Progenitor cell of endocrine pancreas (in vitro differentiated cells): ENCODE measurements around the gene SPOCK3. TPM values are rescaled to one million over a fixed set of nuclear protein-coding genes. Genes with fewer than 3 reads are reported as not detected.
"Not testable (repeated sequence)": the region's sequence is repeated elsewhere in the genome, so short reads cannot be mapped to it uniquely, and the experiment has no call there.

Experiments
- DNase-seq: peaks from one replicate; pipeline ENCODE4 v3.0.0; 2021; ENCODE audit warnings: low spot score; ENCODE audit not compliant: unreplicated experiment
- H3K27ac Mint-ChIP-seq: 2 replicates; pipeline ENCODE4 v1.8.0; 2021; ENCODE audit warnings: mild to moderate bottlenecking, moderate library complexity, mixed read lengths
- H3K27me3 Mint-ChIP-seq: 2 replicates; pipeline ENCODE4 v1.8.0; 2021; ENCODE audit warnings: mixed read lengths
- H3K36me3 Mint-ChIP-seq: 2 replicates; pipeline ENCODE4 v1.8.0; 2022; ENCODE audit warnings: mixed read lengths; ENCODE audit not compliant: insufficient read depth
- H3K4me1 Mint-ChIP-seq: 2 replicates; pipeline ENCODE4 v1.8.0; 2021; ENCODE audit warnings: low read depth, mixed read lengths
- H3K4me3 Mint-ChIP-seq: 2 replicates; pipeline ENCODE4 v1.8.0; 2021; ENCODE audit warnings: low read depth, mild to moderate bottlenecking, moderate library complexity, mixed read lengths
- H3K9me3 Mint-ChIP-seq: 2 replicates; pipeline ENCODE4 v1.8.0; 2021; ENCODE audit warnings: low read depth, mixed read lengths
- total RNA-seq: library from RNA; stranded (reverse); gene quantifications from 2 replicates; pipeline ENCODE4 v1.2.1, GENCODE V29; 2021
- TF ChIP-seq, protein P1 (sequence below): fragments of 200-600 bp; sonication (generic); IDR thresholded peaks from one replicate; pipeline ENCODE4 v1.5.0; 2021; ENCODE audit warnings: antibody characterized with exemption, mild to moderate bottlenecking; ENCODE audit not compliant: unreplicated experiment

Gene SPOCK3
- total RNA-seq, 1 donor from 2014 or later = 1.3 TPM

DNA sequence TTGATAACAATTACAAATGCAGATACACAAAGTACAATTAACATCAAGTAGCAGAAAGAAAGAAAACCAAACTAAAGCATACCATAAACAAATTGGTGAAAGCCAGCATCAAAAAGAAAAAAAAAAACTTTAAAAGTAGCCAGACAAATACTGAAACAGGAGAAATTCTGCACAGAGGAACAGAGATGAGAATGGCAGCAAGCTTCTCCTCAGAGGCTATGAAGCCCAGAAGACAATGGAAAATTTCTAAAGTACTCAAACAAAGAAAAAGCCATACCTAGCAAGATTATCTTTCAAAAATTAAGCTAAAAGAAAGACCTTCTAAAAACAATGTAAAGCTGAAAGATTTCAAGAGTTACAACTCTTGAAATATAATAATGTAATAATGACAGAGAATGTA is 471.3 kb downstream of the SPOCK3 start:
- H3K27ac Mint-ChIP-seq = no peak overlapping the region
- peaks cover 36% of the 10 kb centered on the region for H3K9me3 Mint-ChIP-seq
- TF ChIP-seq, protein P1, sequence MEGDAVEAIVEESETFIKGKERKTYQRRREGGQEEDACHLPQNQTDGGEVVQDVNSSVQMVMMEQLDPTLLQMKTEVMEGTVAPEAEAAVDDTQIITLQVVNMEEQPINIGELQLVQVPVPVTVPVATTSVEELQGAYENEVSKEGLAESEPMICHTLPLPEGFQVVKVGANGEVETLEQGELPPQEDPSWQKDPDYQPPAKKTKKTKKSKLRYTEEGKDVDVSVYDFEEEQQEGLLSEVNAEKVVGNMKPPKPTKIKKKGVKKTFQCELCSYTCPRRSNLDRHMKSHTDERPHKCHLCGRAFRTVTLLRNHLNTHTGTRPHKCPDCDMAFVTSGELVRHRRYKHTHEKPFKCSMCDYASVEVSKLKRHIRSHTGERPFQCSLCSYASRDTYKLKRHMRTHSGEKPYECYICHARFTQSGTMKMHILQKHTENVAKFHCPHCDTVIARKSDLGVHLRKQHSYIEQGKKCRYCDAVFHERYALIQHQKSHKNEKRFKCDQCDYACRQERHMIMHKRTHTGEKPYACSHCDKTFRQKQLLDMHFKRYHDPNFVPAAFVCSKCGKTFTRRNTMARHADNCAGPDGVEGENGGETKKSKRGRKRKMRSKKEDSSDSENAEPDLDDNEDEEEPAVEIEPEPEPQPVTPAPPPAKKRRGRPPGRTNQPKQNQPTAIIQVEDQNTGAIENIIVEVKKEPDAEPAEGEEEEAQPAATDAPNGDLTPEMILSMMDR = no peak
- DNase-seq = no peak
- peaks cover 1% of the 10 kb centered on the region for H3K36me3 Mint-ChIP-seq
- H3K4me3 Mint-ChIP-seq = no peak overlapping the region
- no peaks in the 10 kb centered on the region for H3K4me1 Mint-ChIP-seq
- H3K27me3 Mint-ChIP-seq = no peaks in the 10 kb centered on the region

- Mint-ChIP-seq H3K27ac (no peak overlapping the region), H3K36me3 (no peaks in the 10 kb centered on the region), H3K4me3 (no peak overlapping the region), H3K4me1 (no peaks in the 10 kb centered on the region), H3K27me3 (no peaks in the 10 kb centered on the region), H3K9me3 (peaks cover 12% of the 10 kb centered on the region)
- no peak for DNase-seq
- TF ChIP-seq, protein P1 = no peak
These were observed 492.6 kb downstream of the SPOCK3 start for GRCh38 chr4:166741742-166742141.

GRCh38 chr4:166739215-166739614 is 495.1 kb downstream of the SPOCK3 start:
- not testable (repeated sequence) for H3K4me3 Mint-ChIP-seq, DNase-seq, H3K27me3 Mint-ChIP-seq, H3K4me1 Mint-ChIP-seq, H3K9me3 Mint-ChIP-seq, H3K27ac Mint-ChIP-seq, H3K36me3 Mint-ChIP-seq

DNA sequence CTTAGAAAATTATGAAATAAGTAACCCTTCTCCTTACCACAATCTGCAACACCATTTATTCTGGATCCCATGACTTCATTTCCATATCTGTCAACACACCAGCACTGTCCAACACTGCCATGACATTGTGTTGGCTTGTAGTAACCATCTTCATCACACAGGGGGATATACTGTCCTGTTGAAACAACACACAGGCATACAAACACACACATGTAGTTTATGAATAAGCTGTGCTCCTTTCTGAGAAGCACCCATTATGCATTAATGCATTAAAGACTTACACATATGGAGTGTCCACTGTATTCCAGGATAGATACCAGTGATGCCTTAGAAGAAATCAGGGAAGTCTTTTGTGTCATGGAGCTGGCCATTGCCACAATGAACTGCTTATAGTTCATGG is 496.9 kb downstream of the SPOCK3 start:
- no peaks in the 10 kb centered on the region for H3K36me3 Mint-ChIP-seq
- DNase-seq = no peak
- TF ChIP-seq, protein P1 = no peak
- no peak overlapping the region for H3K27ac Mint-ChIP-seq
- no peak overlapping the region for H3K4me3 Mint-ChIP-seq
- H3K9me3 Mint-ChIP-seq = no peaks in the 10 kb centered on the region
- H3K4me1 Mint-ChIP-seq = no peaks in the 10 kb centered on the region
- H3K27me3 Mint-ChIP-seq = no peaks in the 10 kb centered on the region

- no peaks in the 10 kb centered on the region for H3K36me3 Mint-ChIP-seq
- H3K4me1 Mint-ChIP-seq = no peaks in the 10 kb centered on the region
- H3K4me3 Mint-ChIP-seq = no peak overlapping the region
- no peaks in the 10 kb centered on the region for H3K27me3 Mint-ChIP-seq
- no peak for DNase-seq
- no peaks in the 10 kb centered on the region for H3K9me3 Mint-ChIP-seq
- no peak overlapping the region for H3K27ac Mint-ChIP-seq
- TF ChIP-seq, protein P1 = no peak
These were observed 498.7 kb downstream of the SPOCK3 start for GRCh38 chr4:166735553-166735952.

GRCh38 chr4:166734797-166735196 is 499.5 kb downstream of the SPOCK3 start:
- H3K4me1 Mint-ChIP-seq = no peaks in the 10 kb centered on the region
- H3K27me3 Mint-ChIP-seq = no peaks in the 10 kb centered on the region
- H3K9me3 Mint-ChIP-seq = no peaks in the 10 kb centered on the region
- no peak overlapping the region for H3K4me3 Mint-ChIP-seq
- TF ChIP-seq, protein P1 = no peak
- no peak for DNase-seq
- H3K36me3 Mint-ChIP-seq = no peaks in the 10 kb centered on the region
- H3K27ac Mint-ChIP-seq = no peak overlapping the region
